ENCODE results near the gene SLC1A5.
"Not testable (repeated sequence)": the region's sequence is repeated elsewhere in the genome, so short reads cannot be mapped to it uniquely, and the experiment has no call there.

The SLC1A5 gene

GRCh38 chr19:46798713-46799112, 10.3 kb upstream of the SLC1A5 start:
- DNase-seq (ENCODE audit: low spot score), result no peak

DNA sequence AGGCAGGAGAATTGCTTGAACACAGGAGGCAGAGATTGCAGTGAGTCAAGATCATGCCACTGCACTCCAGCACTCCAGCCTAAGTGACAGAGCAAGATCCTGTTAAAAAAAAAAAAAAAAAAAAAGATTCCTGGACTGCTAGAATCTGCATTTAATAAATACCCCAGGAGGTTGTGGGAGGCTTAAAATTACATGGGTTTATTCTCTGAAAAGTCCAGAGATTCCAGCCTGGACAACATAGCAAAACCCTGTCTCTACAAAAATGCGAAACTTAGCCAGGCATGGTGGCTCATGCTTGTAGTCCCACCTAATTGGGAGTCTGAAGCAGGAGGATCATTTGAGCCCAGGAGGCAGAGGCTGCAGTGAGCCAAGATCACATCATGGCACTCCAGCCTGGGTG, 9.5 kb upstream of the SLC1A5 start:
- DNase-seq (ENCODE audit: low spot score), result no peak

DNA sequence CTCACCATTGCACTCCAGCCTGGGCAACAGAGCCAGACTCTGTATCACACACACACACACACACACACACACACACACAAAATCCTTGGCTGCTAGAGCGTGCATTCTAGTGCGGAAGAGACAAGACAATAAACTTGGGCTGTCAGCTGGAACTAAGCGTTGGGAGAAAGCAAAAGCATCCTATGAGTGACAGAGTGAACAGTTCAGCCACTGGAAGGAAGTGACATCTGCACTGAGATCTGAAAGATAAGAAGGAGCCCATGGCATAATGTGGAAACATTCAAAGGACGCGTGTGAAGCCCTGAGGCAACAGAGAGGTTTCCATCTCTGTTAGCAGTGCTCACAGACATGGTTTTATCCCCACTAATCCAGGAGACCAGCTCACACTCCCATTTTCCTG, 3.5 kb upstream of the SLC1A5 start:
- no peak for DNase-seq (ENCODE audit: low spot score)

DNA sequence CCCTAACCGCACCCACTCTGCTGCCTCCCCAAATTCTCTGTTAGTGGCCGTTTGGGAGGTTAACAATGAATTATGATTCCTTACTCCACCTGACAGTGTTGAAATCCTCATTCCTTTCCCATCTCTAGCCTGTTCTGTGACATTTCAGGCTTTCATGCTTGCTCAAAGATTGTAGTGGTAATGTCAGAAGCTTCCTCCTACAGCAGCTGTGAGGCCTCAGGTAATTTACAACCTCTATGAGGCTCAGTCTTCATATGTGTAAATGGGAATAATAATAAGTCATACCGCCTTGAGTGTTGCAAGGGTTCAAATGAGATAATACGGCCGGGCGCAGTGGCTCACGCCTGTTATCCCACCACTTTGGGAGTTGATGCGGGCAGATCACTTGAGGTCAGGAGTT, 977 bp upstream of the SLC1A5 start:
- no peak for DNase-seq (ENCODE audit: low spot score)

GRCh38 chr19:46788968-46789338, 559 bp upstream of the SLC1A5 start:
- DNase-seq (ENCODE audit: low spot score), result no peak

GRCh38 chr19:46787331-46788261, 798 bp downstream of the SLC1A5 start:
- DNase-seq (ENCODE audit: low spot score), result peak; percentile 45

DNA sequence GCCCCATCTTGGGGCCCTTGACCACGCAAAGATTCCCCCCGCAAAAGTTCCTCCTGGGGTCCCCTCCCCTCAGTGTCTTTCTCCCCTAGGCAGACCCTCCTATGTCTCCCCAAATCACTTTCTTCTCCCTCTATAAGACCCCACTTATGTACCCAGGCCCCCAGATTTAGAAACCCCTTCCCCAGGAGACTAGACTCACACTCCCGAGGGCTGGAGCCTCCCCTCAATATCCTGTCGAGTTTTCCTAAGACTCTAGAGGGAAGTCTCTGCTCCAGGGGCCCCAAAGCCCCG, 1.4 kb downstream of the SLC1A5 start:
- no peak for DNase-seq (ENCODE audit: low spot score)

- DNase-seq (ENCODE audit: low spot score), result peak; percentile 73
These were observed 2.0 kb downstream of the SLC1A5 start for GRCh38 chr19:46786236-46787039.

DNA sequence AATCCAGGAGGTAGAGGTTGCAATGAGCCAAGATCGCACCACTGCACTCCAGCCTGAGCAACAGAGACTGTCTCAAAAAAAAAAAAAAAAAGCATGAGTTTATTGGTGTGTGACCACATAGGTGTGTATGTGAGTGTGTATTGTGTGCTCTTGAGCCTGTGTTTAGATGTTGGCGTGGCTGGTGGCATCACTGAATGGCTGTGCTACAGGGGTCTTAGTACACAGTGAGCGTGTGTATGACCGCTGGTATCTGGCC, 2.5 kb downstream of the SLC1A5 start:
- DNase-seq (ENCODE audit: low spot score), result no peak

DNA sequence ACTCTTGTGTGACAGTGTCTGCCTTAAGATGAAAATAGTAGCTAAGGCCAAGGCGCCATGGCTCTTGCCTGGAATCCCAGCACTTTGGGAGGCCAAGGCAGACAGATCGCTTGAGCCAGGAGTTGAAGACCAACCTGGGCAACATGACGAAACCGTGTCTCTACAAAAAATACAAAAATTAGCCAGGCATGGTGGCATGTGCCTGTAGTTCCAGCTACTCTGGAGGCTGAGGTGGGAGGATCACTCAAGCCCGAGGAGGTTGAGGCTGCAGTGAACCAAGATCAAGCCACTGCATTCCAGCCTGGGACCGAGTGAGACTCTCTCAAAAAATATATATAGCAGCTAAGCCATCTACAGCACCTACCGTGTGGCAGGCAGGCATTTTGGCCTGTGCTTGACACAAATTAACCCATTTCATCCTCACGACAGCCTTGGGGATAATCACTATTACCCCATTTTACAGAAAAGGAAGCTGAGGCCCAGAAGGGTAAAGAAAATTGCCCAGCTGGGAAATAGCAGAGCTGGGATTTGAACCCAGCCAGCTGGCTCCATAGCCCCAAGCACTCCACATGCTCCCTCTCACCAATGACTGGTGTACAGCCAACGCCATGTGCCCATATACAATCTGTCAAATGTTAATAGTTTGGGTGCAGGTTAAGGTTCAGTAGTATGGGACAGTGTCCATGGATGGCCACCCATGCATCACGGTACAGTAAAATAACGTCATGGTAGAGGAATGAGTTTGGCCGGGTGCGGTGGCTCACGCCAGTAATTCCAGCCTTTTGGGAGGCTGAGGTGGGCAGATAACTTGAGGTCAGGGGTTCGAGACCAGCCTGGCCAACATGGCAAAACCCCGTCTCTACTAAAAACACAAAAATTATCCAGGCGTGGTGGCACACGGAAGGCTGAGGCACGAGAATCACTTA, 3.1 kb downstream of the SLC1A5 start:
- no peak for DNase-seq (ENCODE audit: low spot score)

DNA sequence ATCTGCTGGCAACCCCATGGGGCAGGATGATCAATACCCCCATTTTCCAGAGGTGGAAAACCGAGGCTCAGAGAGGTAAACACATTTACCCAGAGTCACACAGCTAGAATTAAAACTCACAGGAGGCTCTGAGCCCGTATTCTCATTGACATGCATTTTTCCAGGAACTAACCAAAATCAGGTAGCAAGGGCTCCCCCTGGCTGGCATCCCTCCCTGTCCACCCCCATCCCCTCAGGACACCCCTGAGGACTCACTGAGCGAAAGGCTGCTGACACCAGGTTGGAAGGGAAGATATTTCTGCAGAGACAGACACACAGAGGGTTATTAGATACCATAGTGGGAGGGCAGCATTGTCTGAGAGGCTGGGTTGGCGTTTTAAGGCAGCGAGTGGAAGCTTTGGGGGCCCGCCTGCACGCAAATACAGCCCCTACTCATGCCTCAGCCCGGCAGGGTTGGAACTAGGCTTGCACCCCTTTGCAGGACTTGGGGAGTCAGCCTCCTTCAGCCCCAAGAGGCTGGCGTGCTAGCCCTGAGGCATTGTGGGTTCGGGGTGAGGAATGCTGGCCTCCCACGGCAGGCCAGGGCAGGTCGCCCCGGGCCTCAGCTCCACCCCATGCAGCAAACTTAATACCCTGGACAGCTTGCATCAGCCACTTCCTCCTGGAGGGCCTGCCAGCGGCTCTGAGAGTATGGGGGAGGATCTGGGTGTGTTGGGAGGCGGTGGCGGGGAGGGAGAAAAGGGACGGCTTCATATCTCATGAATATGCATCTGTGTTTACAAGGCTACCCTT, 3.9 kb downstream of the SLC1A5 start:
- DNase-seq (ENCODE audit: low spot score), result peak; percentile 92

- no peak for DNase-seq (ENCODE audit: low spot score)
These were observed 4.7 kb downstream of the SLC1A5 start for GRCh38 chr19:46783670-46784069.

GRCh38 chr19:46782355-46783019, 5.9 kb downstream of the SLC1A5 start:
- no peak for DNase-seq (ENCODE audit: low spot score)

DNA sequence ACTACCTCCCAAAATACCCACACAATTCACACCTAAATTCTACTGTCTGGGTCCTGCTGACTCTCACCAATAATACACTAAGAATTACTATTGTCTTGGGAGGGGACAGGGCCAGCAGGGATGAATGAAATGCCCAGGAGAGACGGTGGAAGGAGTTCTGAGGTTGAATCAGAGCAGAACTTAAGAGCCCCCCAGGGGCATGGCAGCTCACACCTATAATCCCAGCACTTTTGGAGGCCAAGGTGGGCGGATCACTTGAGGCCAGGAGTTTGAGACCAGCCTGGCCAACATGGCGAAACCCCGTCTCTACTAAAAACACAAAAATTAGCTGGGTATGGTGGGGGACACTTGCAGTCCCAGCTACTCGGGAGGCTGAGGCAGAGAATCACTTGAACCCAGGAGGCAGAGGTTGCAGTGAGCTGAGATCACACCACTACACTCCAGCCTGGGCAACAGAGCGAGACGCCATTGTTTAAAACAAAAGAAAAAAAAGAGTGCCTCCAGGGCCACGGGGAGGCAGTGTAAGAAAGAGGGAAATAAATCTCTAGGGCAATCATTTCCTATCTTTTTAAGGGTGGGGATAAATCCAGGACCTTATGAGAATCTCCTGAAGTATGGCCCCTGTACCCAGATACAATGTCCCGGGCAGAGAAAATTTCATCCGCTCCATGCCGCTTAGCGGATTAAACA, 10.3 kb downstream of the SLC1A5 start:
- not testable (repeated sequence) for DNase-seq (ENCODE audit: low spot score)

DNA sequence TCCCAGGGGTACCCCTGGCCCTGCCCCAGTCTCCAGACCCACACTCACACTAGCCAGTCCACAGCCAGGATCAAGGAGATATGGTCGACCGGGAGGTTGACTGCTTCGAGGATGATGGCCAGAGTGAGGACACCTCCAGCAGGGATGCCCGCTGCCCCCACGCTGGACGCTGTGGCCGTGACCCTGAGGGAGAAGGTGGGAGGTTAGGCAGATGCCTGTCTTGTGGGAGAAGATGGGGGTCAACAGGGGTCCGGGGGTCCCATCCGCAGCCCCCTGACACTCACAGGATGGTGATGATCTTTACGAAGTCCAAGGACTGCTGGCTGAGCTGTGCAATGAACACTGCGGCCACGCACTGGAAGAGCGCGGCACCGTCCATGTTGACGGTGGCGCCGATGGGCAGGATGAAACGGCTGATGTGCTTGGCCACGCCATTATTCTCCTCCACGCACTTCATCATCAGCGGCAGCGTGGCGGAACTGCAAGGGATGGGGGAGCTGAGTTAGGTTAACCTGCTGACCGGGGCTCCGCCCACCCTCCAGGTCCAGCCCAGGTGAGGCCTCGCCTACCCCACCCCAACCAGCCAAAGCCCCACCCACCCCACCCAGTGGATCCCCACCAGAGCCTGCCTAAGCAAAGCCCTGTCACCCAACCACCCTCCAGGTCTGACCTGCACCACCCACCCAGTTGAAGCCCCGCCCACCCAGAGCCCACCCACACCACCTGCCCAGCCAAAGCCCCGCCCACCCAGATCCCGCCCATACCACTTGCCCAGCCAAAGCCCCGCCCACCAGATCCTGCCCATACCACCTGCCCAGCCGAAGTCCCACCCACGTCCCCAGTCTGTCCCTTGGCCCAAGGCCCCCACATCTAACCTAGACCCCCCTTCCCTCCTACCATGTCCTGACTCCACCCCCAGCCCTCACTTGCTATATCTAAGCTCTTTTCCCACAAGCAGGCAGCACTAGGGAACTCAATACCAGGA, 11.2 kb downstream of the SLC1A5 start:
- DNase-seq (ENCODE audit: low spot score), result no peak

- DNase-seq (ENCODE audit: low spot score), result no peak
These were observed 12.6 kb downstream of the SLC1A5 start for GRCh38 chr19:46775642-46776258.

GRCh38 chr19:46773018-46773399, 15.4 kb downstream of the SLC1A5 start:
- DNase-seq (ENCODE audit: low spot score), result no peak

- DNase-seq (ENCODE audit: low spot score), result no peak
These were observed 16.0 kb downstream of the SLC1A5 start for GRCh38 chr19:46772170-46773017.

Data from LoVo (cell line).